ENCODE data around the gene ICE2.
"Not testable (repeated sequence)": the region's sequence is repeated elsewhere in the genome, so short reads cannot be mapped to it uniquely, and the experiment has no call there.

ICE2 gene

GRCh38 chr15:60405399-60405798, 73.5 kb downstream of the ICE2 start:
- DNase-seq = no peak

- not testable (repeated sequence) for DNase-seq
These were observed 74.6 kb downstream of the ICE2 start for GRCh38 chr15:60404351-60404750.

- no peak for DNase-seq
These were observed 78.0 kb downstream of the ICE2 start for GRCh38 chr15:60400944-60401343.

GRCh38 chr15:60399931-60400330, 79.0 kb downstream of the ICE2 start:
- no peak for DNase-seq

GRCh38 chr15:60399246-60399915, 79.6 kb downstream of the ICE2 start:
- DNase-seq = no peak

- no peak for DNase-seq
These were observed 81.0 kb downstream of the ICE2 start, which contains the start of gene ANXA2 for GRCh38 chr15:60397772-60398445. ANXA2 (minus strand) TSS chr15:60397986; CDS start chr15:60386075, 11,911 bp downstream.

- no peak for DNase-seq
These were observed 81.8 kb downstream of the ICE2 start for GRCh38 chr15:60396958-60397771.

- DNase-seq = no peak
These were observed 82.4 kb downstream of the ICE2 start for GRCh38 chr15:60396560-60396957.

GRCh38 chr15:60396100-60396499, 82.8 kb downstream of the ICE2 start:
- no peak for DNase-seq

- DNase-seq = no peak
These were observed 83.5 kb downstream of the ICE2 start for GRCh38 chr15:60395276-60396011.

- DNase-seq = no peak
These were observed 84.2 kb downstream of the ICE2 start for GRCh38 chr15:60394689-60395097.

- DNase-seq = no peak
These were observed 85.8 kb downstream of the ICE2 start for GRCh38 chr15:60392986-60393790.

GRCh38 chr15:60392601-60392985, 86.3 kb downstream of the ICE2 start:
- DNase-seq = no peak

- no peak for DNase-seq
These were observed 87.1 kb downstream of the ICE2 start for GRCh38 chr15:60391722-60392315.

- DNase-seq = no peak
These were observed 88.0 kb downstream of the ICE2 start for GRCh38 chr15:60390871-60391501.

- no peak for DNase-seq
These were observed 88.7 kb downstream of the ICE2 start for GRCh38 chr15:60390231-60390630.

- no peak for DNase-seq
These were observed 89.5 kb downstream of the ICE2 start for GRCh38 chr15:60389261-60390077.

GRCh38 chr15:60387321-60387720, 91.6 kb downstream of the ICE2 start:
- no peak for DNase-seq

GRCh38 chr15:60386615-60387014, 92.3 kb downstream of the ICE2 start:
- no peak for DNase-seq

Data from KG1 (cell line).